Measurements from ENCODE around the gene DLL4.

- TF ChIP-seq CTCF (conservative IDR thresholded peaks at IDR 0.05 in 1 of 2, IDR thresholded peaks at IDR 0.05 in 1 of 2; ENCODE audit: extremely low read depth in 1 of 2, insufficient read depth in 1 of 2, low read depth in 1 of 2, low read length in 2 of 2) (no peak), EZH2 (IDR thresholded peaks at IDR 0.05; ENCODE audit: borderline replicate concordance, low read length) (no peak)
These were observed 24.6 kb downstream of the DLL4 start for GRCh38 chr15:40953713-40954074.

Data from mammary epithelial cell (primary cell).